Ectodermal cell (in vitro differentiated cells): ENCODE results near the gene LAMC1. TPM values are rescaled to one million over a fixed set of nuclear protein-coding genes. Genes with fewer than 3 reads are reported as not detected.

ENCODE experiments used
- H3K27ac ChIP-seq: 2 replicates; pipeline ENCODE4 v1.7.0; 2013; ENCODE audit warnings: mild to moderate bottlenecking, low read depth, low read length; ENCODE audit not compliant: insufficient read depth, poor library complexity, severe bottlenecking
- H3K27me3 ChIP-seq: 2 replicates; pipeline ENCODE4 v1.7.0; 2013; ENCODE audit warnings: mild to moderate bottlenecking, low read length; ENCODE audit not compliant: insufficient read depth, control insufficient read depth, poor library complexity, severe bottlenecking
- H3K36me3 ChIP-seq: one replicate; pipeline ENCODE4 v1.7.0; 2013; ENCODE audit warnings: low read length; ENCODE audit not compliant: control insufficient read depth, insufficient read depth
- H3K4me1 ChIP-seq: one replicate; pipeline ENCODE4 v1.7.0; 2013; ENCODE audit warnings: low read length; ENCODE audit not compliant: control insufficient read depth, insufficient read depth
- H3K4me3 ChIP-seq: 2 replicates; pipeline ENCODE4 v1.7.0; 2013; ENCODE audit warnings: low read depth, low read length, control low read depth; ENCODE audit not compliant: insufficient read depth
- H3K9me3 ChIP-seq: 2 replicates; pipeline ENCODE4 v1.7.0; 2013; ENCODE audit warnings: mild to moderate bottlenecking, low read length, moderate library complexity; ENCODE audit not compliant: control insufficient read depth
- WGBS, 2 experiments: methylation state at CpG; one replicate each; pipeline ENCODE4 v1.1.7; 2013; ENCODE audit warnings: missing lambda C conversion rate in 2 of 2; 5-methylcytosine and 5-hydroxymethylcytosine counted together
- polyA plus RNA-seq, 4 experiments: library from polyadenylated mRNA; stranded (reverse); fragments of 50-300 nt; gene quantifications; one replicate each; pipeline ENCODE4 v1.2.3, GENCODE V29; 2013

The LAMC1 gene
- polyA plus RNA-seq (2013, experiment 1 of 4) = 76.1 TPM
- 85.0 TPM for polyA plus RNA-seq (2013, experiment 2 of 4)
- polyA plus RNA-seq (2013, experiment 3 of 4) = 58.0 TPM
- 64.6 TPM for polyA plus RNA-seq (2013, experiment 4 of 4)

GRCh38 chr1:183023146-183023600, at the start of gene LAMC1:
Gene LAMC1, plus strand, starts transcription at chr1:183023420. Its CDS starts 297 bp downstream, at chr1:183023717.
- H3K27me3 ChIP-seq = no peaks in the 10 kb centered on the region
- H3K9me3 ChIP-seq = no peaks in the 10 kb centered on the region
- 0% methylated on average over 63 of the region's 65 CpGs for WGBS, 2 experiments
- H3K4me1 ChIP-seq = peaks cover 24% of the 10 kb centered on the region
- H3K27ac ChIP-seq = peak within 1 kb of the TSS; percentile 92
- H3K36me3 ChIP-seq = no peaks in the 10 kb centered on the region
- H3K4me3 ChIP-seq = peak within 1 kb of the TSS; percentile 69

GRCh38 chr1:182974506-182975191, 48.6 kb upstream of the LAMC1 start:
- Histone ChIP-seq H3K27me3 (no peaks in the 10 kb centered on the region), H3K36me3 (no peaks in the 10 kb centered on the region), H3K9me3 (no peaks in the 10 kb centered on the region), H3K27ac (no peak overlapping the region), H3K4me1 (peaks cover 23% of the 10 kb centered on the region), H3K4me3 (no peak overlapping the region)
- WGBS, 2 experiments = 76 to 88% methylated on average over 2 of the region's 2 CpGs

GRCh38 chr1:182977480-182977879, 45.7 kb upstream of the LAMC1 start:
- Histone ChIP-seq H3K36me3 (no peaks in the 10 kb centered on the region), H3K4me3 (no peak overlapping the region), H3K4me1 (peaks cover 23% of the 10 kb centered on the region), H3K27me3 (no peaks in the 10 kb centered on the region), H3K9me3 (no peaks in the 10 kb centered on the region), H3K27ac (no peak overlapping the region)
- WGBS, 2 experiments = 100% methylated on average over 1 to 2 of the region's 2 CpGs

DNA sequence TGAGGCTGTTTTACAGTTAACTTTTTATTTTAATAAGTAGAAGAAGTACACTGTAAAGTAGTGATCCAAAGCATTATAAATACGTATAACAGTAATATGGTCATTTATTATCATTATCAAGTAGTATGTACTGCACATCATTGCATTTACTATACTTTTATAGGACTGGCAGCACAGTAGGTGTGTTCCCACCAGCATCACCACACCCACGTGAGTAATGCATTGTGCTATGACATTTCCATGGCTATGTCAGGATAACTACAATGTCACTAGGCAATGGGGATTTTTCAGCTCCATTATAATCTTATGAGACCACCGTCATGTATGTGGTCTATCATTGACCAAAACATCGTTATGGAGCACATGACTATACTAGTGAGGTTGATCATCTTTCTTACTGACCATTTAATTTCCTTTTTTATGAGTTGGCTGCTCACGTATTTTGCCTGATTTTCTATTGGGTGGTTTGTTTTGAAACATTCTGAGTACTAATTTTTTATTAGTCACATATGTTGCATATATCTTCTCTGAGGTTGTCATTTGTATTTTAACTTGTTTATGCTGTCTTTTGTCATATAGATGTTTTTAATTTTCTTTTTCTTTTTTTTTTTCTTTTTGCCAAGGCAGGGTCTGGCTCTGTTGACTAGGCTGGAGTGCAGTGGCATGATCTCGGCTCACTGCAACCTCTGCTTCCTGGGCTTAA, 44.9 kb upstream of the LAMC1 start:
- Histone ChIP-seq H3K4me1 (peaks cover 16% of the 10 kb centered on the region), H3K4me3 (no peak overlapping the region), H3K36me3 (no peaks in the 10 kb centered on the region), H3K27me3 (no peaks in the 10 kb centered on the region), H3K27ac (no peak overlapping the region), H3K9me3 (no peaks in the 10 kb centered on the region)
- 93% methylated on average over 5 of the region's 6 CpGs for WGBS, 2 experiments

GRCh38 chr1:182984138-182984537, 39.1 kb upstream of the LAMC1 start:
- Histone ChIP-seq H3K4me1 (no peaks in the 10 kb centered on the region), H3K27me3 (no peaks in the 10 kb centered on the region), H3K36me3 (no peaks in the 10 kb centered on the region), H3K4me3 (no peak overlapping the region), H3K9me3 (no peaks in the 10 kb centered on the region), H3K27ac (no peak overlapping the region)
- 94% methylated on average over 7 of the region's 7 CpGs for WGBS, 2 experiments

- WGBS, 2 experiments = 88% methylated on average over 1 of the region's 1 CpG
- Histone ChIP-seq H3K9me3 (no peaks in the 10 kb centered on the region), H3K27ac (no peak overlapping the region)
Observed at GRCh38 chr1:182984621-182985020, 38.6 kb upstream of the LAMC1 start.

DNA sequence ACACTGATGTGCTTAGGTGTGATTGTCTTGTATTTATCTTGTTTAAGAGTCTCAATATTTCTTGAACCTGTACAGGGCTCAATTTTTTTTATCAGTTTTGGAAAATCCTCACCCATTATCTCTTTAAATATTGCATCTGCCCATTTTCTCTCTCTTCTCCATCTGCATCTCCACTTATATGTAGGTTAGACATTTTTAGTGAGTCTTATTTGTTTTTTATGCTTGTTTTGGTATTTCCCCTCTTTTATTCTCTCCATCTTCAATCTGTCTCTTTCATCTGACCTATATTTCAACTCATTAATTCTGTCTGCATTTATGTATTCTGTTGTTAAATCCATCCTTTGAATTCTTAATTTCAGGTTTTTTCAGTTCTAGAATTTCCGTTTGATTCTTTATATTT, 37.3 kb upstream of the LAMC1 start:
- WGBS, 2 experiments = 100% methylated on average over 1 of the region's 1 CpG; no CpG with 5 or more reads in 1 of the 2 experiments

More at GRCh38 chr1:182984621-182985020, 38.6 kb upstream of the LAMC1 start:
- H3K4me3 ChIP-seq = no peak overlapping the region
- H3K4me1 ChIP-seq = no peaks in the 10 kb centered on the region
- H3K27me3 ChIP-seq = no peaks in the 10 kb centered on the region
- no peaks in the 10 kb centered on the region for H3K36me3 ChIP-seq

GRCh38 chr1:182990413-182991144, 32.6 kb upstream of the LAMC1 start:
- Histone ChIP-seq H3K9me3 (no peaks in the 10 kb centered on the region), H3K4me3 (no peak overlapping the region), H3K27me3 (no peaks in the 10 kb centered on the region), H3K4me1 (no peaks in the 10 kb centered on the region), H3K27ac (no peak overlapping the region), H3K36me3 (no peaks in the 10 kb centered on the region)
- WGBS, 2 experiments = 82 to 85% methylated on average over 7 of the region's 7 CpGs

More for the DNA sequence above, 37.3 kb upstream of the LAMC1 start:
- Histone ChIP-seq H3K27ac (no peak overlapping the region), H3K27me3 (no peaks in the 10 kb centered on the region), H3K4me3 (no peak overlapping the region), H3K36me3 (no peaks in the 10 kb centered on the region), H3K4me1 (no peaks in the 10 kb centered on the region), H3K9me3 (no peaks in the 10 kb centered on the region)

DNA sequence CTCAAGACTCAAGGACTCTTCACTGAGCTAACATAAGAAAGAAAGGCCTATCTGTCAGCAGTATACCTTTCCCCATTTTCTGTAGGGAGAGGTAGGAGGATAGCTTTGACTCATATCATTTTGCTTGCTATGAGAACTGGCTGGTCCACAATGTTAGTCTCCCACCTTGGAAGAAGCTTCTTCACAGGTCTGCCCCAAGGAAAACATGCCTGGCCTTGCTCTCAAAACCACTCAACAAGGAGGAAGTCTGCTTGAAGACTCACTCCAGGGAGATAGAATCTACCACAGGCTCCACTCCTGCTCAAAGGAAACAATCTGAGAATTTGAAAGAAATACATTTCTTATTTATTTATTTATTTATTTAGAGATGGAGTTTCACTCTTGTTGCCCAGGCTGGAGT, 29.5 kb upstream of the LAMC1 start:
- Histone ChIP-seq H3K4me1 (no peaks in the 10 kb centered on the region), H3K9me3 (no peaks in the 10 kb centered on the region), H3K36me3 (no peaks in the 10 kb centered on the region), H3K4me3 (no peak overlapping the region), H3K27me3 (no peaks in the 10 kb centered on the region), H3K27ac (no peak overlapping the region)

- H3K27me3 ChIP-seq = no peaks in the 10 kb centered on the region
- H3K27ac ChIP-seq = no peak overlapping the region
- H3K4me1 ChIP-seq = no peaks in the 10 kb centered on the region
- H3K9me3 ChIP-seq = no peaks in the 10 kb centered on the region
- whole genome bisulfite sequencing, 2 experiments = 84 to 91% methylated on average over 4 of the region's 4 CpGs
- H3K4me3 ChIP-seq = no peak overlapping the region
- no peaks in the 10 kb centered on the region for H3K36me3 ChIP-seq
Observed at GRCh38 chr1:182995894-182996293, 27.3 kb upstream of the LAMC1 start.
